ENCODE results near the gene ARHGEF16. TPM values are rescaled to one million over a fixed set of nuclear protein-coding genes. Genes with fewer than 3 reads are reported as not detected.
A peak's percentile ranks its signal among the peaks of the same experiment; 100 is the strongest.

The ARHGEF16 gene
- total RNA-seq, 1 donor from 2014 or later: 4.1 TPM

DNA sequence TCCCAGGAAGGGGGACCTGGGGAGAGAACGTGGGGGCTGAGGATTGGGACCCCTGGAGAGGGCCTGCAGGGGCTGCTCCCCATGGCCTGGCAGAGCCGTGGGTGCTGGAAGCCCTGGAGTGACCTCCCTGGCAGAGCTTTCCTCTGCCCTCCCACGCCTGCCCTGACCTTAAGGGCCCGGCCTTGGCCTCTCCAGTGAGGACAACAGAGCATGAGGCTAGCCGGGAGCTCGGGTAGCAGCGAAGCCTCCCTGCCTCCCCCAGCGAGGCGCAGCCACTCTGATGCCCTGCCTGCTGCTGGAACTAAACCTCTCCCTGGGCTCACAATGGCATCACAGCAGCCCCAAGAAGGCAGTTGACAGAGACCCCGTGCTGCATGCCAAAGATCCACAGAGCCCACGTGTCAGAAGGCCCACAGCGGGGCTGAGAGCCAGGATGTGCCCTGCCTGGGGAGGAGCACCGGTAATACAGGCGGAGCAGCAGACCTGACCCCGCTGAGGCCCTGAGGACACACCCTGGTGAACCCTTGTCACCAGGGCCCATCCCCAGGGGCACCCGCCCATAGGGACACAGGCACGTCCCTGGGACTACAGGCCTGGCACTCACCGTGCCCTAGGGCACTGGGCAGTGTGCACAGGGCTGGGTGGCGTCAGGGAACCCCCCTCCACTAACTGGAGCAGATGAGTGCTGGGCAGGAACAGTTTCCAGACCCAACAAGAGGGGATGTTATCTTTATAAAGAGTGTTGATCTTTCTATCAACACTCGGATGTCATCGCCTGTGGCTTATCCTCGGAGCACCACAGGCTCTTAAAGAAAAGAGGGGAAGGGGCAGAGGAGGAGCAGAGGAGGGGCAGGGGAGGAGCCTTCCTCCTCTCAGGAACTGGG, 48.4 kb downstream of the ARHGEF16 start:
- TF ChIP-seq, protein P1, sequence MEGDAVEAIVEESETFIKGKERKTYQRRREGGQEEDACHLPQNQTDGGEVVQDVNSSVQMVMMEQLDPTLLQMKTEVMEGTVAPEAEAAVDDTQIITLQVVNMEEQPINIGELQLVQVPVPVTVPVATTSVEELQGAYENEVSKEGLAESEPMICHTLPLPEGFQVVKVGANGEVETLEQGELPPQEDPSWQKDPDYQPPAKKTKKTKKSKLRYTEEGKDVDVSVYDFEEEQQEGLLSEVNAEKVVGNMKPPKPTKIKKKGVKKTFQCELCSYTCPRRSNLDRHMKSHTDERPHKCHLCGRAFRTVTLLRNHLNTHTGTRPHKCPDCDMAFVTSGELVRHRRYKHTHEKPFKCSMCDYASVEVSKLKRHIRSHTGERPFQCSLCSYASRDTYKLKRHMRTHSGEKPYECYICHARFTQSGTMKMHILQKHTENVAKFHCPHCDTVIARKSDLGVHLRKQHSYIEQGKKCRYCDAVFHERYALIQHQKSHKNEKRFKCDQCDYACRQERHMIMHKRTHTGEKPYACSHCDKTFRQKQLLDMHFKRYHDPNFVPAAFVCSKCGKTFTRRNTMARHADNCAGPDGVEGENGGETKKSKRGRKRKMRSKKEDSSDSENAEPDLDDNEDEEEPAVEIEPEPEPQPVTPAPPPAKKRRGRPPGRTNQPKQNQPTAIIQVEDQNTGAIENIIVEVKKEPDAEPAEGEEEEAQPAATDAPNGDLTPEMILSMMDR (IDR thresholded peaks at IDR 0.05; ENCODE audit: insufficient read depth, low read depth, low read length): no peak
- TF ChIP-seq EZH2 (IDR thresholded peaks at IDR 0.05; ENCODE audit: insufficient read depth, low read length): no peak
- H3K27ac Mint-ChIP-seq (ENCODE audit: unreplicated experiment): no peak overlapping the region
- H3K4me3 ChIP-seq (ENCODE audit: insufficient read depth, low read depth, low read length): no peak overlapping the region
- H3K4me1 ChIP-seq (ENCODE audit: insufficient read depth, low read length): peaks cover 16% of the 10 kb centered on the region
- H3K79me2 ChIP-seq (ENCODE audit: insufficient read depth, low read length): no peaks in the 10 kb centered on the region
- no peaks in the 10 kb centered on the region for H3K4me1 Mint-ChIP-seq (ENCODE audit: low read depth, unreplicated experiment)
- no peak overlapping the region for H3K4me3 Mint-ChIP-seq (ENCODE audit: unreplicated experiment)
- peaks cover 4% of the 10 kb centered on the region for H4K20me1 ChIP-seq (ENCODE audit: insufficient read depth, low read length)
- no peak overlapping the region for H2AFZ ChIP-seq (ENCODE audit: low read depth, low read length)
- FAIRE-seq (no peak), DNase-seq (ENCODE audit: low read depth) (no peak)
- H3K36me3 ChIP-seq (ENCODE audit: insufficient read depth, low read length): no peaks in the 10 kb centered on the region
- peaks cover 13% of the 10 kb centered on the region for H3K27me3 Mint-ChIP-seq (ENCODE audit: low read depth, unreplicated experiment)
- no peaks in the 10 kb centered on the region for H3K9me3 ChIP-seq (ENCODE audit: insufficient read depth, low read depth, low read length)
- H3K4me2 ChIP-seq (ENCODE audit: low read length): no peak overlapping the region
- no peak overlapping the region for H3K9ac ChIP-seq (ENCODE audit: low read length)
- H3K36me3 Mint-ChIP-seq (ENCODE audit: low read depth, unreplicated experiment): peaks cover 2% of the 10 kb centered on the region
- no peak overlapping the region for H3K27ac ChIP-seq (ENCODE audit: low read depth, low read length)
- peaks cover 5% of the 10 kb centered on the region for H3K9me3 Mint-ChIP-seq (ENCODE audit: unreplicated experiment)
- no peaks in the 10 kb centered on the region for H3K27me3 ChIP-seq (ENCODE audit: insufficient read depth, low read length)

DNA sequence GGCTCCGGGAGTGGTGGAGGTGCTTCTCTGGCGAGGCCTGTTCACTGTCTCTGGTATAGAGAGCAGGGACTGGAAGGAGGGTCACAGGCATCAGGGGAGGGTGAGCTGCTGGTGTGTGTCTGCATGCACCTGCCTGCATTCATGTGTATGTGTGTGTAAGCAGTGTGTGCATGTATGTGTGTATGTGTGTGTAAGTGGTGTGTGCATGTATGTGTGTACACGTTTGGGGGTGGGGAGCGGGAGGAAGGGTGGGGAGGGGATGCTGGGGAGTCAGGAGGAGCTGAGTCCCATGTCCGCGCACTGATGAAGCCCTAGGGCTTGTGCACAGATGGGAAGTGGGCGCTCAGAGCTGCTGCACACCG, 49.0 kb downstream of the ARHGEF16 start:
- no peak overlapping the region for H3K27ac Mint-ChIP-seq (ENCODE audit: unreplicated experiment)
- no peak for TF ChIP-seq EZH2 (IDR thresholded peaks at IDR 0.05; ENCODE audit: insufficient read depth, low read length)
- TF ChIP-seq, protein P1 (IDR thresholded peaks at IDR 0.05; ENCODE audit: insufficient read depth, low read depth, low read length): no peak
- no peak for FAIRE-seq

More for the DNA sequence above, 49.0 kb downstream of the ARHGEF16 start:
- peaks cover 5% of the 10 kb centered on the region for H3K9me3 Mint-ChIP-seq (ENCODE audit: unreplicated experiment)
- Histone ChIP-seq H3K4me3 (ENCODE audit: insufficient read depth, low read depth, low read length) (no peak overlapping the region), H3K9ac (ENCODE audit: low read length) (no peak overlapping the region), H3K27me3 (ENCODE audit: insufficient read depth, low read length) (no peaks in the 10 kb centered on the region), H2AFZ (ENCODE audit: low read depth, low read length) (no peak overlapping the region), H3K4me1 (ENCODE audit: insufficient read depth, low read length) (peaks cover 16% of the 10 kb centered on the region), H3K27ac (ENCODE audit: low read depth, low read length) (peak overlapping the region; percentile 43), H3K79me2 (ENCODE audit: insufficient read depth, low read length) (no peaks in the 10 kb centered on the region), H4K20me1 (ENCODE audit: insufficient read depth, low read length) (peaks cover 4% of the 10 kb centered on the region), H3K9me3 (ENCODE audit: insufficient read depth, low read depth, low read length) (no peaks in the 10 kb centered on the region), H3K36me3 (ENCODE audit: insufficient read depth, low read length) (no peaks in the 10 kb centered on the region), H3K4me2 (ENCODE audit: low read length) (peak overlapping the region; percentile 16)
- H3K4me1 Mint-ChIP-seq (ENCODE audit: low read depth, unreplicated experiment): no peaks in the 10 kb centered on the region
- no peak for DNase-seq (ENCODE audit: low read depth)
- H3K36me3 Mint-ChIP-seq (ENCODE audit: low read depth, unreplicated experiment): peaks cover 6% of the 10 kb centered on the region
- H3K4me3 Mint-ChIP-seq (ENCODE audit: unreplicated experiment): no peak overlapping the region
- peaks cover 17% of the 10 kb centered on the region for H3K27me3 Mint-ChIP-seq (ENCODE audit: low read depth, unreplicated experiment)
